ENCODE data around the gene NUMA1.

NUMA1 gene

DNA sequence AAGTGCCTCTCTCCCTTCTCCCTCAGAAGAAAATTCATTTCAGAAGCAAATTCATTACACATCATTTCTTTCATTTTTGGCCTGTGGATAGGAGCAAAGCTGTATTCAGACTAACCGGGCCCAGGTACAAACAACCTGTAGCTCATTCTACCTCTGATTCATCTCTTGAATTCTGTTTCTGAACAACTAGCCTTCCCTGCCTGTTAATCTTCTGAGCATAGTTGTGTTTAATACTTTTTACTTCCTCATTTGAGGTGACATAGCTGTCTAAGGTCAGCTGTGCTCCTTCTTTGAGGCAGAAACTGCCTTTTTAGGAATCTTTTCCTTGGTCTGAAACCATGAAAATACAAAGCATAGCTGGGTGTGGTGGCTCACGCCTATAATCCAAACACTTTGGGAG, 94.2 kb downstream of the NUMA1 start:
- ChIA-PET CTCF (interaction anchor here (1.6 kb wide), 1 partner anchor 9 kb away, joined by 5 read pairs; no protein-coding TSS in a partner anchor), POLR2A (no interaction called here)
- TF ChIP-seq ELF4 (IDR thresholded peaks at IDR 0.05), result no peak
- TF ChIP-seq FOXA1 (IDR thresholded peaks at IDR 0.05), result no peak
- no peak for TF ChIP-seq SUZ12 (IDR thresholded peaks at IDR 0.05)
- no peak for TF ChIP-seq LEF1 (IDR thresholded peaks at IDR 0.05; ENCODE audit: borderline replicate concordance)
- TF ChIP-seq NFRKB (IDR thresholded peaks at IDR 0.05), result no peak
- TF ChIP-seq HDGF (IDR thresholded peaks at IDR 0.05; ENCODE audit: borderline replicate concordance), result no peak
- TF ChIP-seq L3MBTL2 (conservative IDR thresholded peaks at IDR 0.05), result no peak
- TF ChIP-seq CTBP1 (IDR thresholded peaks at IDR 0.05; ENCODE audit: borderline replicate concordance), result no peak
- no peak for TF ChIP-seq PKNOX1 (IDR thresholded peaks at IDR 0.05)
- no peak for TF ChIP-seq FOXM1 (IDR thresholded peaks at IDR 0.05; ENCODE audit: borderline replicate concordance)
- DNase-seq (ENCODE audit: extremely low spot score), result no peak

DNA sequence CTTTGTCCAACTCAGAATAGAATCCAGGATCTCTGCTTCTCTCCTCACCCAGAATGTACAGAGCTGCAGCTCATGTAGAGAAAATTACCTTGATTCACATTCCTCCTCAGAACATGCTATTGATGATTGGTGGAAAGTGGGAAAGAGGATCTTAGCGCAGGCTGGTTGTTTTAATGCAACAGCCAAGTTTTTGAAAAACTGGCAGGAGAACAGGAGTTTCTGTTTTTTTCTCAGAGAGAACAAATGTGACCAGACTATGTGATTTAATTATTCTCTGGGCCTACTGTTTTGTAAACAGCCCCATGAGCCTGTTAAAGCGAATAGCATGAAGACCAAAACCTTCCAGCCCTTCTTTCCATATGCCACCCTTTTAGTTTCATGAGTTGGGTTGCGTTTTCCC, 100.7 kb downstream of the NUMA1 start:
- DNase-seq (ENCODE audit: extremely low spot score), result no peak
- POLR2A ChIA-PET, result no interaction called here

GRCh38 chr11:71979094-71979493, 101.2 kb downstream of the NUMA1 start:
- ChIA-PET POLR2A (no interaction called here), CTCF (interaction anchor here (1.8 kb wide), 1 partner anchor 452 kb away, joined by 3 read pairs; no protein-coding TSS in a partner anchor)
- TF ChIP-seq SP1 (IDR thresholded peaks at IDR 0.05) (no peak), TARDBP (IDR thresholded peaks at IDR 0.05) (no peak), BHLHE40 (IDR thresholded peaks at IDR 0.05; ENCODE audit: borderline replicate concordance) (no peak), NFRKB (IDR thresholded peaks at IDR 0.05) (no peak), ARNT (IDR thresholded peaks at IDR 0.05) (no peak), FOXM1 (IDR thresholded peaks at IDR 0.05; ENCODE audit: borderline replicate concordance) (no peak), ZNF384 (IDR thresholded peaks at IDR 0.05) (no peak), CTBP1 (IDR thresholded peaks at IDR 0.05; ENCODE audit: borderline replicate concordance) (no peak), SUZ12 (IDR thresholded peaks at IDR 0.05) (no peak), LEF1 (IDR thresholded peaks at IDR 0.05; ENCODE audit: borderline replicate concordance) (no peak), HDGF (IDR thresholded peaks at IDR 0.05; ENCODE audit: borderline replicate concordance) (no peak), FOXA1 (IDR thresholded peaks at IDR 0.05) (no peak), PKNOX1 (IDR thresholded peaks at IDR 0.05) (no peak), FOXK2 (IDR thresholded peaks at IDR 0.05) (no peak)
- DNase-seq (ENCODE audit: extremely low spot score), result no peak

More for the DNA sequence above, 100.7 kb downstream of the NUMA1 start:
- TF ChIP-seq NFRKB (IDR thresholded peaks at IDR 0.05) (no peak), SUZ12 (IDR thresholded peaks at IDR 0.05) (no peak), ZNF384 (IDR thresholded peaks at IDR 0.05) (no peak), FOXK2 (IDR thresholded peaks at IDR 0.05) (no peak), BHLHE40 (IDR thresholded peaks at IDR 0.05; ENCODE audit: borderline replicate concordance) (no peak), ELF4 (IDR thresholded peaks at IDR 0.05) (no peak), ARNT (IDR thresholded peaks at IDR 0.05) (no peak), FOXM1 (IDR thresholded peaks at IDR 0.05; ENCODE audit: borderline replicate concordance) (no peak), TARDBP (IDR thresholded peaks at IDR 0.05) (no peak), LEF1 (IDR thresholded peaks at IDR 0.05; ENCODE audit: borderline replicate concordance) (no peak), HDGF (IDR thresholded peaks at IDR 0.05; ENCODE audit: borderline replicate concordance) (no peak)
- CTCF ChIA-PET, result interaction anchor here (1.8 kb wide), 1 partner anchor 452 kb away, joined by 3 read pairs; no protein-coding TSS in a partner anchor

GRCh38 chr11:71977743-71978418, 102.5 kb downstream of the NUMA1 start:
- POLR2A ChIA-PET, result no interaction called here
- CTCF ChIA-PET, result interaction anchor here (0.6 to 1.8 kb wide), 7 partner anchors 10 to 453 kb away, joined by 3 to 6 read pairs (median 3); no protein-coding TSS in a partner anchor
- DNase-seq (ENCODE audit: extremely low spot score), result peak; percentile 48
- TF ChIP-seq ELF4 (IDR thresholded peaks at IDR 0.05), result no peak

GRCh38 chr11:71977090-71977489, 103.3 kb downstream of the NUMA1 start:
- ChIA-PET POLR2A (no interaction called here), CTCF (interaction anchor here (0.6 to 1.2 kb wide), 5 partner anchors 10 to 48 kb away, joined by 3 to 6 read pairs (median 4); no protein-coding TSS in a partner anchor)
- no peak for DNase-seq (ENCODE audit: extremely low spot score)
- TF ChIP-seq FOXA1 (IDR thresholded peaks at IDR 0.05) (no peak), SP1 (IDR thresholded peaks at IDR 0.05) (no peak), PKNOX1 (IDR thresholded peaks at IDR 0.05) (no peak), L3MBTL2 (conservative IDR thresholded peaks at IDR 0.05) (no peak), ARNT (IDR thresholded peaks at IDR 0.05) (no peak), CTBP1 (IDR thresholded peaks at IDR 0.05; ENCODE audit: borderline replicate concordance) (no peak), SUZ12 (IDR thresholded peaks at IDR 0.05) (no peak), TARDBP (IDR thresholded peaks at IDR 0.05) (no peak), ELF4 (IDR thresholded peaks at IDR 0.05) (no peak), ZNF384 (IDR thresholded peaks at IDR 0.05) (no peak), FOXM1 (IDR thresholded peaks at IDR 0.05; ENCODE audit: borderline replicate concordance) (no peak), NFRKB (IDR thresholded peaks at IDR 0.05) (no peak), FOXK2 (IDR thresholded peaks at IDR 0.05) (no peak), LEF1 (IDR thresholded peaks at IDR 0.05; ENCODE audit: borderline replicate concordance) (no peak)

DNA sequence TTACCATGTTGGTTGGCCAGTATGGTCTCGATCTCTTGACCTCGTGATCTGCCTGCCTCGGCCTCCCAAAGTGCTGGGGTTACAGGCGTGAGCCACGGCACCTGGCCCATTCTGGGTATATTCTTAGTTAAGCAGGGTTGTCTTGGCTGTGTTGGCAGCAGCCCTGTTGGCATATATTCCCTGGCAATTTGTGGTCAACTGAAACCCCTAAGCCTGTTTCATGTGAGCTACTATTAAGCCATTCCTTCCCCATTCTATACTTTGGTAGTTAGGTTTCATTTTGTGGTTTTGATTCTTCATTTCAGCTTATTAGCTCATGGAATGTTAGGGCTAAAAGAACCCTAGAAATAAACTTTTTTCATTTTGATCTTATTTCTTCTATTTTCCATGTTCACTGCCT, 103.8 kb downstream of the NUMA1 start:
- TF ChIP-seq ELF4 (IDR thresholded peaks at IDR 0.05) (no peak), ARNT (IDR thresholded peaks at IDR 0.05) (no peak), ZNF384 (IDR thresholded peaks at IDR 0.05) (no peak), CTBP1 (IDR thresholded peaks at IDR 0.05; ENCODE audit: borderline replicate concordance) (no peak), NFRKB (IDR thresholded peaks at IDR 0.05) (no peak), FOXA1 (IDR thresholded peaks at IDR 0.05) (no peak), SUZ12 (IDR thresholded peaks at IDR 0.05) (no peak), SP1 (IDR thresholded peaks at IDR 0.05) (no peak), FOXK2 (IDR thresholded peaks at IDR 0.05) (no peak), BHLHE40 (IDR thresholded peaks at IDR 0.05; ENCODE audit: borderline replicate concordance) (no peak), TARDBP (IDR thresholded peaks at IDR 0.05) (no peak), L3MBTL2 (conservative IDR thresholded peaks at IDR 0.05) (no peak), FOXM1 (IDR thresholded peaks at IDR 0.05; ENCODE audit: borderline replicate concordance) (no peak), HDGF (IDR thresholded peaks at IDR 0.05; ENCODE audit: borderline replicate concordance) (no peak), LEF1 (IDR thresholded peaks at IDR 0.05; ENCODE audit: borderline replicate concordance) (no peak), PKNOX1 (IDR thresholded peaks at IDR 0.05) (no peak)
- CTCF ChIA-PET, result interaction anchor here (1.1 kb wide), 1 partner anchor 10 kb away, joined by 5 read pairs; no protein-coding TSS in a partner anchor
- POLR2A ChIA-PET, result no interaction called here
- DNase-seq (ENCODE audit: extremely low spot score), result no peak

Data from HEK293T (cell line).